OCI-LY7 (cell line): ENCODE data around the gene ENSA.

ENCODE experiments used
- EZH2phosphoT487 ChIP-seq: fragments of 200-600 bp; sonication (generic); IDR thresholded peaks from 2 replicates; pipeline ENCODE4 v1.6.1; 2018; ENCODE audit warnings: low read depth, borderline replicate concordance, mild to moderate bottlenecking, mixed run types, antibody characterized with exemption, low read length, moderate library complexity, mixed read lengths
- TF ChIP-seq, protein P1 (sequence below): fragments of 200-600 bp; sonication (generic); conservative IDR thresholded peaks from 2 replicates; pipeline ENCODE4 v1.5.1; 2014; ENCODE audit warnings: mild to moderate bottlenecking, antibody characterized with exemption, low read length, moderate library complexity, mixed read lengths

- TF ChIP-seq, protein P1, sequence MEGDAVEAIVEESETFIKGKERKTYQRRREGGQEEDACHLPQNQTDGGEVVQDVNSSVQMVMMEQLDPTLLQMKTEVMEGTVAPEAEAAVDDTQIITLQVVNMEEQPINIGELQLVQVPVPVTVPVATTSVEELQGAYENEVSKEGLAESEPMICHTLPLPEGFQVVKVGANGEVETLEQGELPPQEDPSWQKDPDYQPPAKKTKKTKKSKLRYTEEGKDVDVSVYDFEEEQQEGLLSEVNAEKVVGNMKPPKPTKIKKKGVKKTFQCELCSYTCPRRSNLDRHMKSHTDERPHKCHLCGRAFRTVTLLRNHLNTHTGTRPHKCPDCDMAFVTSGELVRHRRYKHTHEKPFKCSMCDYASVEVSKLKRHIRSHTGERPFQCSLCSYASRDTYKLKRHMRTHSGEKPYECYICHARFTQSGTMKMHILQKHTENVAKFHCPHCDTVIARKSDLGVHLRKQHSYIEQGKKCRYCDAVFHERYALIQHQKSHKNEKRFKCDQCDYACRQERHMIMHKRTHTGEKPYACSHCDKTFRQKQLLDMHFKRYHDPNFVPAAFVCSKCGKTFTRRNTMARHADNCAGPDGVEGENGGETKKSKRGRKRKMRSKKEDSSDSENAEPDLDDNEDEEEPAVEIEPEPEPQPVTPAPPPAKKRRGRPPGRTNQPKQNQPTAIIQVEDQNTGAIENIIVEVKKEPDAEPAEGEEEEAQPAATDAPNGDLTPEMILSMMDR, result no peak
- TF ChIP-seq EZH2phosphoT487, result no peak
Measured at GRCh38 chr1:150660584-150660983, 31.2 kb upstream of the ENSA start.
